IPS-18c (cell line): ENCODE data around the gene BRAF.
A peak's percentile ranks its signal among the peaks of the same experiment; 100 is the strongest.
"Not testable (repeated sequence)": the region's sequence is repeated elsewhere in the genome, so short reads cannot be mapped to it uniquely, and the experiment has no call there.

Experiments used
- H3K4me3 ChIP-seq: 2 replicates; pipeline ENCODE4 v1.7.0; 2013; ENCODE audit warnings: low read depth, mild to moderate bottlenecking, low read length, moderate library complexity; ENCODE audit not compliant: insufficient read depth
- H3K9me3 ChIP-seq: one replicate; pipeline ENCODE4 v1.6.1; 2013; ENCODE audit warnings: mild to moderate bottlenecking, low read length, moderate library complexity; ENCODE audit not compliant: control insufficient read depth, insufficient read depth

The BRAF gene

GRCh38 chr7:140707132-140707531 is 217.6 kb downstream of the BRAF start:
- Histone ChIP-seq H3K4me3 (no peak overlapping the region), H3K9me3 (no peaks in the 10 kb centered on the region)

- Histone ChIP-seq H3K9me3 (no peaks in the 10 kb centered on the region), H3K4me3 (no peak overlapping the region)
Measured at GRCh38 chr7:140704205-140704604, 220.5 kb downstream of the BRAF start.

GRCh38 chr7:140702774-140703173 is 222.0 kb downstream of the BRAF start:
- Histone ChIP-seq H3K9me3 (no peaks in the 10 kb centered on the region), H3K4me3 (no peak overlapping the region)

GRCh38 chr7:140698477-140698876 is 226.3 kb downstream of the BRAF start:
- H3K4me3 ChIP-seq, result no peak overlapping the region
- peaks cover 2% of the 10 kb centered on the region for H3K9me3 ChIP-seq

DNA sequence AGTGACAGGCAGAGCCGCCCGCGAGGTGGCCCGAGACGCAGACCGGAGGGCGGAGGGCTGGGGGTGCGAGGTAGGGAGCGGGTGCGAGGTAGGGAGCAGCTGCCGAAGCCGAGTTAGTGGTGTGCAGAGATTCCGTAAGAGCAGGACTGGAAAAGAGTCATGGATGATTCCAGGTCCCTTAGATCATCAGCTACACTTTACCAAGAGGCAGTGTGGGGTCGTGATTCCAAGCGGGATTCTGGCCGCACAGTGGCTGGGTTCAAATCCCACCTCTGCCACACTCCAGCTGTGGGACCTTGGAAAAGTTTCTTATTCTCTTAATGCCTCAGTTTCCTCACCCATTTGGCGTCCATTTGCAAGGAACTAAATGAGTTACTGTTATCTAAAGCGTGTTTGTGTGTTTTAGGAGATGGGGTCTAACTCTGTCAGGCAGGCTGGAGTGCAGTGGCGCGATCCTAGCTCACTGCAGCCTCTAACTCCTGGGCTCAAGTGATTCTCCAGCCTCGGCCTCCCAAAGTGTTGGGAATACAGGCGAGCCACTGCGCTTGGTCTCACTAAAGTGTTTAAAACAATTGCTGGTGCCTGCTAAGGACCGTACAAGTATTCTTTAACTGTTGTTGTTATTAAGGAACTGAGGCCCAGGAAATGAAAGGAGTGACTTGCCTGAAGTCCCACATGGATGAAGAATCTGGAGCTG is 227.1 kb downstream of the BRAF start:
- peaks cover 2% of the 10 kb centered on the region for H3K9me3 ChIP-seq
- peak overlapping the region; percentile 99 for H3K4me3 ChIP-seq

- Histone ChIP-seq H3K4me3 (peak within 1 kb of the TSS; percentile 99), H3K9me3 (peaks cover 2% of the 10 kb centered on the region)
Measured at GRCh38 chr7:140696680-140697446, 227.9 kb downstream of the BRAF start, which contains the start of gene NDUFB2. TSS of gene NDUFB2 (plus strand) at chr7:140696708. CDS start at chr7:140696745, 37 bp downstream.

DNA sequence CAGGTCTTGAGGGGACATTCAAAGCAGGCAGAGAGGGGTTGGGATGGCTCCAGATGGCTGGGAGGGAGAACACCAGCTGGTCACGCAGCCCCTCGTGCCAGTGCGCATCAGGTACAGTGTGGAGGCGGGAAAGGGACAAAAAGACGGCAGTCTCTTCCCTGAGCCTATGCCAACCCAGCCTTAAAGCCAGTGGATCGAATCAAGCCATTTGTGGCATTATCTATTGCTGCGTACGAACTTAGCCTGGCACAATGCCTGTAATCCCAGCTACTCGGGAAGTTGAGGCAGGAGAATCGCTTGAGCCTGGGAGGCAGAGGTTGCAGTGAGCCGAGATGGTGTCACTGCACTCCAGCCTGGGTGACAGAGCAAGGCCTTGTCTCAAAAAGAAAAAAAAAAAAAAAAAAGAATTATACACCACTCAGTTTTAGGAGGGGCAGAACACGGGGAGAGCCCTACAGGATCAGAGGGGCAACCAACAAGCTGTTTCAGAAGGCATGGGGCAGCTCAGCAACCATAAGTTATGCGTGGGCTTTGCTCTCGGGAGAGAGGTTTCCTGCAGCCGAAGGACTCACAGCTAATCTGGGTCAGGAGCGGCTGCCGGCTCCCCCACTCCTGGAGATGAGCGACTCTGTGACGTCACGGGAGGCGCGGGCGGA is 228.6 kb downstream of the BRAF start:
- Histone ChIP-seq H3K9me3 (peaks cover 2% of the 10 kb centered on the region), H3K4me3 (peak overlapping the region; percentile 99)

- Histone ChIP-seq H3K9me3 (peaks cover 2% of the 10 kb centered on the region), H3K4me3 (no peak overlapping the region)
Measured at GRCh38 chr7:140695381-140695780, 229.3 kb downstream of the BRAF start.

- peaks cover 2% of the 10 kb centered on the region for H3K9me3 ChIP-seq
- no peak overlapping the region for H3K4me3 ChIP-seq
Measured at GRCh38 chr7:140694592-140694991, 230.1 kb downstream of the BRAF start.

- not testable (repeated sequence) for H3K9me3 ChIP-seq, H3K4me3 ChIP-seq
Measured at GRCh38 chr7:140693849-140694248, 230.9 kb downstream of the BRAF start.

DNA sequence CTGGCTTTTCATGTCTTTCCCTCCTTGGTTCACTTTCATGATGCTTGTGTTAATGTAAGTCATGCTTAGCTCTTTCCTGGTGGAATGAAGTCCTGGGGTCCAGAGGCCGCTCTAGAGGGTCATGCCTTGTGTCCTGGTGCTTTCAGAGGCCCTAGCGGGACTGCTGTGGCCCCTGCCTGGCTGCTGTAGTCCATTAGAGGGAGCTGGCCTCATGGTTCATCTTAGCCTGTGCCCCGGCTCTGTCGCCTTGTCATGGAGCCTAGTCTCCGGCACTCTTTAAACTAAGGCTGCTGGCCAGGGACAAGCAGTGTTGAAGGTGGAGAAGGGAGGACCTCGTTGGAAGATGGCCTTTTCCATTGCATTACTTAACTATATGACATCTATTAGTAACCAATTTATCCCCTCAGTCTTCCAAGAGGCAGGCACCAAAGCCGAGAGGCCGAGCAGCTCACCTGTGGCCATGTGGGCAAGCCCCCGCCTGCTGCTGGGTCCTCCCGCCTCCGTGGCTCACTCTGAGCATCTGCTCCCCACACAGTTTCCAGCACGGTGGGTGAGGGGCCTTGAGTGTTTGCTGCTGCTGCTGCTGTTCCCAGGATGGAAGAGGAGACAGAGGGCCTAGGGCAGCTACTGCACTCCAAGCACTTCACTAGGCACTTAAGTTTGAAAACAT is 233.2 kb downstream of the BRAF start:
- Histone ChIP-seq H3K4me3 (no peak overlapping the region), H3K9me3 (no peaks in the 10 kb centered on the region)

GRCh38 chr7:140689199-140690152 is 235.3 kb downstream of the BRAF start:
- no peaks in the 10 kb centered on the region for H3K9me3 ChIP-seq
- H3K4me3 ChIP-seq, result no peak overlapping the region

DNA sequence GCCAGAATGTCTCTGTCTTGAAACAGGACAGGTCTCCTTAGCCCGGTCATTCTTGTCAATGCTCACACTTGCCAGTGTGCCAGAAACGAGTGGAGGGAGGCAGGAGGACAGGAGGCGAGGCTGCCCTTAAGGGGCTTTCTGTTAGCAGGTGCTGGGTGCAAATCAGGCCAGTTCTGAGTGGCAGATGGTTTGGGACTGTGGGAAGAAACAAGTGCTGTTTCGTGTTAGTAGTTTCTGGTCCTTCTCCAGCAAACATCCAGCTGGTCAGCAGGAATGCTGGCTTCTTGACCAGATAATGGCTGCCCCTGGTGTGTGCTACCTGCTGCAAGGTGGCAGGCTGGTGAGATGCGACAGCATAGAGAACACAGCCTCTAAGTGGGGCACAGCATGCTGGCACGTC is 236.4 kb downstream of the BRAF start:
- Histone ChIP-seq H3K9me3 (no peaks in the 10 kb centered on the region), H3K4me3 (no peak overlapping the region)

DNA sequence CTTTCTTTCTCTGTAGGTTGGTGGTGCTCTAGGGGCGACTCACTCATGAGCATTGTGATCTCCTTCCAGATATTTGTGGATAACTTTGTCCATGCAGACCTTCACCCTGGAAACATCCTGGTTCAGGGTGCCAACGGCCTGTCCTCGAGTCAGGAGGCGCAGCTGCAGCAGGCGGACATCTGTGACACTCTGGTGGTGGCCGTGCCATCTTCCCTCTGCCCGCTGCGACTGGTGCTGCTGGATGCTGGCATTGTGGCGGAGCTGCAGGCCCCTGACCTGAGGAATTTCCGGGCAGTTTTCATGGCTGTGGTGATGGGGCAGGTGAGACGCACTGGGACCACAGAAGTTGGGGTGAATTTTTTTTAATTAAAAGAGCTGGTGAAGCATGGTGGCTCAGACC is 237.8 kb downstream of the BRAF start:
- Histone ChIP-seq H3K4me3 (no peak overlapping the region), H3K9me3 (no peaks in the 10 kb centered on the region)

DNA sequence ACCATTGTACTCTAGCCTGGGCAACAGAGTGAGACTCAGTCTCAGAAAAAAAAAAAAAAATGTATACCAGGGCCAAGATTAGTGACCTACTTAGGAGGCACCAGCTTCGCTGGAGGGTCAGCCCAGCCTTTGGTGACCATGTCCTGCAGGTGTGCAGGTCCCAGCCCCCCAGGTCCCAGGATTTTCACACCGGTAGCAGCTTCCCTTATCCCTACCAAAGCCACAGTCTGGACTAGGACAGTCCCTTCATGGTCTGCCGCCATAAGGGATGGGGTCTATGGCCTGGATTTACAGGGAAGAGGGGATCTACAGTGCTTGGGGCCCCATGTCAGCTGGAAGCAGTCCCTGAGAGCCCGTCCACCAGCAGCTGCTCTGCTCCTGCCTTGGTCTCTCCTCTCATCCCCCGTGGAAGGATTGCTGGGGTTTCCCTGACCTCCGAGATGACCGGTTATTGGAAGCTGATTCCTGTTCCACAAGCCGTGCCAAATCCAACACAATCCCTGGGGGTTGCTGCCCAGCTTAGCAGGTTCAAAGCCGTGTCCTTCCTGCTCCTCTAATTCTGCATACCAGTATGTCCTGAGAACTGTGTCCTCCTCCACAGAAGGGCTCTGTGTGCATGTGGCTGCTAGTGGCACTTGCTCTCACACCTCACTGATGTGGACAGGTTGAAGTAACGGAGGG is 239.2 kb downstream of the BRAF start:
- no peaks in the 10 kb centered on the region for H3K9me3 ChIP-seq
- no peak overlapping the region for H3K4me3 ChIP-seq
